Neural crest cell (in vitro differentiated cells): ENCODE data around the gene MYO1E. TPM values are rescaled to one million over a fixed set of nuclear protein-coding genes. Genes with fewer than 3 reads are reported as not detected.

ENCODE experiments used
- DNase-seq: peaks from one replicate; pipeline ENCODE4 v3.0.0; 2021; ENCODE audit warnings: low read depth, mixed read lengths, low spot score
- H3K27ac Mint-ChIP-seq: one replicate; pipeline ENCODE4 v1.8.0; 2021; ENCODE audit warnings: mild to moderate bottlenecking, mixed read lengths; ENCODE audit not compliant: unreplicated experiment
- H3K27me3 Mint-ChIP-seq: 2 replicates; pipeline ENCODE4 v1.8.0; 2021; ENCODE audit warnings: low read depth, mild to moderate bottlenecking, mixed read lengths
- H3K36me3 Mint-ChIP-seq: 2 replicates; pipeline ENCODE4 v1.8.0; 2021; ENCODE audit warnings: low read depth, mild to moderate bottlenecking, mixed read lengths
- H3K4me1 Mint-ChIP-seq: 2 replicates; pipeline ENCODE4 v1.8.0; 2021; ENCODE audit warnings: mixed read lengths
- H3K4me3 Mint-ChIP-seq: one replicate; pipeline ENCODE4 v1.8.0; 2021; ENCODE audit warnings: mild to moderate bottlenecking, mixed read lengths
- H3K9me3 Mint-ChIP-seq: 2 replicates; pipeline ENCODE4 v1.8.0; 2021; ENCODE audit warnings: mixed read lengths
- CTCF ChIP-seq: fragments of 200-600 bp; sonication (generic); conservative IDR thresholded peaks from 2 replicates; pipeline ENCODE4 v1.5.0; 2021; ENCODE audit warnings: antibody characterized with exemption, mild to moderate bottlenecking
- total RNA-seq: library from RNA; stranded (reverse); gene quantifications from 2 replicates; pipeline ENCODE4 v1.2.1, GENCODE V29; 2021

Gene MYO1E
- total RNA-seq, 1 donor from 2014 or later = 34.5 TPM

- Mint-ChIP-seq H3K4me1 (peaks cover 5% of the 10 kb centered on the region), H3K27me3 (no peaks in the 10 kb centered on the region), H3K27ac (no peak overlapping the region), H3K36me3 (no peaks in the 10 kb centered on the region), H3K4me3 (no peak overlapping the region), H3K9me3 (no peaks in the 10 kb centered on the region)
- DNase-seq = no peak
- TF ChIP-seq CTCF = no peak
Observed at GRCh38 chr15:59385171-59385570, 12.5 kb upstream of the MYO1E start.

- Mint-ChIP-seq H3K9me3 (no peaks in the 10 kb centered on the region), H3K4me1 (peaks cover 5% of the 10 kb centered on the region), H3K36me3 (no peaks in the 10 kb centered on the region), H3K27me3 (no peaks in the 10 kb centered on the region), H3K27ac (no peak overlapping the region), H3K4me3 (no peak overlapping the region)
- no peak for DNase-seq
- TF ChIP-seq CTCF = no peak
Observed at GRCh38 chr15:59384507-59384906, 11.8 kb upstream of the MYO1E start.

- no peak for TF ChIP-seq CTCF
- no peaks in the 10 kb centered on the region for H3K27me3 Mint-ChIP-seq
- DNase-seq = no peak
- peaks cover 5% of the 10 kb centered on the region for H3K4me1 Mint-ChIP-seq
- H3K4me3 Mint-ChIP-seq = no peak overlapping the region
- H3K36me3 Mint-ChIP-seq = no peaks in the 10 kb centered on the region
- H3K27ac Mint-ChIP-seq = no peak overlapping the region
- no peaks in the 10 kb centered on the region for H3K9me3 Mint-ChIP-seq
Observed at GRCh38 chr15:59380902-59381610, 8.4 kb upstream of the MYO1E start.

- no peaks in the 10 kb centered on the region for H3K36me3 Mint-ChIP-seq
- no peak overlapping the region for H3K27ac Mint-ChIP-seq
- no peaks in the 10 kb centered on the region for H3K9me3 Mint-ChIP-seq
- TF ChIP-seq CTCF = no peak
- DNase-seq = no peak
- H3K4me3 Mint-ChIP-seq = no peak overlapping the region
- no peaks in the 10 kb centered on the region for H3K27me3 Mint-ChIP-seq
- H3K4me1 Mint-ChIP-seq = peaks cover 5% of the 10 kb centered on the region
Observed at GRCh38 chr15:59379531-59379930, 6.9 kb upstream of the MYO1E start.

GRCh38 chr15:59378855-59379254, 6.2 kb upstream of the MYO1E start:
- TF ChIP-seq CTCF = no peak
- DNase-seq = no peak
- Mint-ChIP-seq H3K4me1 (peaks cover 5% of the 10 kb centered on the region), H3K4me3 (no peak overlapping the region), H3K27ac (no peak overlapping the region), H3K9me3 (no peaks in the 10 kb centered on the region), H3K27me3 (peaks cover 3% of the 10 kb centered on the region), H3K36me3 (no peaks in the 10 kb centered on the region)
